EH (cell line): ENCODE data around the gene GBF1.

Source experiments
- DNase-seq: peaks from one replicate; pipeline ENCODE4 v3.0.0-alpha.2; 2015; ENCODE audit warnings: low read depth

Gene GBF1

DNA sequence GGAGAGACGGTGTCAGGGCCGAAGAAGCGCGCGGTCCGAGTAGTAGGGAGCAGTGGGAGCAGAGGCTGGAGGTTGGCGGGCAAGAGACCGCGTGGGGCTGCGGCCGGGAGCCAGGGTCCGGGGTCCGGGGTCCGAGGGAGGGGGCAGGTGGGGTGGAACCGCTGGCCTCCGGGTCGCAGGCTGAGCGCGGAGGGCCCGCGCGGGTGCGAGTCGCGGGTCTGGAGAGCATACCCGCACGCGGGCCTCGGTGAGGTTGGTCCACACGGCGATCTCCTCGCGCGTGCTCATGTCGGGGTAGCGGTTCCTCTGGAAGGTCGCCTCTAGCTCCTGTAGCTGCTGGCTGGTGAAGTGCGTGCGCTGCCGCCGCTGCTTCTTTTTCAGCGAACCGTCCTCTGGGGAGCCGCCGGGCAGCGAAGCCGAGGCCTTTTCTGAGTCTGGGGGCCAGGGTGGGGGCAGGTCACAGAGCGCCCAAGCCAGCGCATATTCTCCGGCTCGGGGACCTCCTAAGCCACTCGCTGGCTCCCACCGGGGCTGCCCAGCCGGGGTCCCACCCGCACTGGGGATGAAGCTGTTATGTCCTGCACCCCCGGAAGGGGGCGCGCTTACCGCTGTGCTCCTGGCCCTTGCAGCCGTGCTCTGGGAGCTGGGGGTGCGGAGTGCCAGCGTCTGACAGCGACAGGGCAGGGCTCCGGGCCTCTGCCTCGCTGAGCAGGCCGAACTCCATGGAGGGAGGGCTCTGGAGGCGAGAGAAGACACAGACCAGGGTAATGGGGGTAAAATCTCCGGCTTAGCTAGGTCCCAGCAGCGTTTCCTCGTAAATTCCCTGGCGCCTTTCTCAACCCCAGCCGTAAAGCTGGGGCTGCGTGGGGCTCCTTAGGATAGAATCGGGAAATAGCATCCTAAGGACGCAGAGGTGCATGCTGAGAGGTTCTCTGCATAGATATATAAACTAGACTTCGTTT, 13.7 kb upstream of the GBF1 start:
- peak; percentile 40 for DNase-seq

DNA sequence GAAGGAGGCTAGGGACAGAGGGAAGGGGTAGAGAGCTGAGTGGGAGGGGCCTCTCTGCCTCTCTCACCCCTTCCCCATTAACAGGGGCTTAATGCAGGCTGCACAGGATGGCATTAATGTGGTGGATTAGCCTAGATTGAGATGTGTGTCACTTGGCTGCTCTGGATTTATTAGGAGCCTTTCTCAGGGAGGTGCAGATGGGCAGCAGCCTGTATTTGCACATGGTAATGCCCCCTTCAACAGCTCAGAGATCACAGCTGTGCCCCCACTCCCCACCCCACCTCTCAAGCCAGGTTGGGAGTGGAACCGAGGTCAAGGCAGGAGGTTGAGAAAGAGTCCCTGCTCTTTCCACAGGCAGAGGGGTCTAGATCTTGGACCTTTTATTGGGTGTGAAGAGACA, 11.3 kb upstream of the GBF1 start:
- no peak for DNase-seq

DNA sequence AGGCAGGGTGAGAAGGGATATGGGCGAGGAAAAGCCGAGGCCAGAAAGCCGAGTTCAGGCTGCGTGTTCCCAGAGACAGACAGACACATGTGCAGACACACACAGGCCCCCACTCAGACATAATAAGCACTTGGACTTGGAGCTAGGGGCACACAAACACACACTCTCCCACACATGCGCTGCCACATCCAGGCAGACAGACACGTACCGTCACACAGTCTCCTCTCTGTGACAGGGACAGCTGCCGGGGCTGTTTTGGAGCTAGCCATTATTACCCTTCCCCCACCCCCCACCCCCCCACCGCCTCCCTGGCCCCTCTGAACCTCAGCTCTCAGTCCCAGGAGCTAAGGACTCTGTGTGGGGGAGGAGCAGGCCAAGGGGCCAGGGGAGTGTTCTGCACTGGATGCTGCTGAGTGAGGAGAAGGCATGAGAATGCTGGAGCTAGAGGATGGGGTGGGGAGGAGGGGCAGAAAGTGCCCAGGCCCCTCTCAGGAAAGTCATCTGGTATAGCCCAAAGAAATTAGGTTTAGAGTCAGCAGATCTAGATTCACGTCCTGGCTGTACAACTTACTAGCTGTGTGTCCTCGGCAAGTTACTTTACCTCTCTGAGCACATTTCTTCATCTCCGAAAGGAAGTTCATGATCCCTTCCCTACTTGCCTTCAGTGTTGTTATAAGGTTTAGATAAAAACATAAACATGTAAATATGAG, 10.3 kb upstream of the GBF1 start:
- no peak for DNase-seq

DNA sequence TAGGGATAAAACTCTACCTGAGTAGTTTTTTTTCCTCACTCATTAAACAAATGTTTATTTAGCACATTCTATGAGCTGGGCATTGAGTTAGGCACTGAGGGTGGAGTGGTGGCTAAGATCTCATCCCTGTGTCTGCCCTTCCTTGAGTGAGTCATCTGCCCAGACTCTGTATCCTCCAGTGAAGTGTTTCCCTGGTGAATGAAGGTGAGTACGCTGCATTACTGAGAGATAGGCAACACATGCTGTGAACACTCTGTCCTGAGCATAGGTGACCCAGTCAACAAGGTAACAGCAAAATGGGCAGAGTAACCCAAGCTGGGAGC, 9.8 kb upstream of the GBF1 start:
- DNase-seq: peak; percentile 38

DNA sequence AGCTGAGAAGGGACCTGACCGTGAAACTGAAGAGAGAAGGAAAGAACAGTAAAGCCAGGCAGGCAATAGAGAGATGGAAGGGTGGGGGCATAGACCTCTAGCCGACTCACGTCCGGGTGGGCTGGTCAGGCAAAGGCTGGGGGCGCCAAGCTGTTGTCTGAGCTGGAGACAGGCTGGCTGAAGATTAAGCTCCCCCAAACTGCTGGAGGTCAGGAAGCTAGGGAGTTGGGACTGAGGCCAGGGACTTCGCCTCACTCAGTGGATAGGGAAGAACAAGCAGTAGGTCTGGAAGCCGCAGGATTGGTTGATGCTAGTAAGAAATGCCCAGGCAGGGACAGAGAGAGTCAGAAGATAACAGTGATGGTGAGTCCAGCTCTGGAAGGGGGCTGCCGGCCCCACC, 9.3 kb upstream of the GBF1 start:
- DNase-seq: no peak

DNA sequence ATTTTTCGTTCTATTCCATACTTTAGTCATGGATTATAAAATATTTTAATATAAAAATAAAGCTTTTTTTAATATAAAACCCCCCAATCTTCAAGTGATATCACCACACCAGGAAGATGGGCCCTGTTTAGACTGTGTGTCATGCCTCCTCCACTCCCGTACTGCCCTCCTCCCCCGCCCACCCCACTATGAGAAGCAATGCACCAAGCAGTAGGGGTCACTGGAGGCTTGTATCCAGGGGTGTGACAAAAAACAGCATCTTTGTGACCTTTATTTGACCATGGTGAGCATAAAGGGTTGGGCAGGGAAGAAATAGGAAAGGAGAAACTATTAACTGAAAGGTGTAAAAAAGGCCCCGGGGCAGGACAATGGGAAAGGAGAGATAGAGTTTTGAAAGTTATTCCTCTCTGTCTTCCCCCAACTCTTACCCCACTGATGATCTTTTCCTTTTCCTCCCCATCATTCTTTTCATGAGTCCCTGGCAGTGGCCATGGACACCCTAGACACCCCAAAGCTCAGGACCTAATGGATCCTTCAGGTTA, 7.5 kb upstream of the GBF1 start:
- no peak for DNase-seq

DNA sequence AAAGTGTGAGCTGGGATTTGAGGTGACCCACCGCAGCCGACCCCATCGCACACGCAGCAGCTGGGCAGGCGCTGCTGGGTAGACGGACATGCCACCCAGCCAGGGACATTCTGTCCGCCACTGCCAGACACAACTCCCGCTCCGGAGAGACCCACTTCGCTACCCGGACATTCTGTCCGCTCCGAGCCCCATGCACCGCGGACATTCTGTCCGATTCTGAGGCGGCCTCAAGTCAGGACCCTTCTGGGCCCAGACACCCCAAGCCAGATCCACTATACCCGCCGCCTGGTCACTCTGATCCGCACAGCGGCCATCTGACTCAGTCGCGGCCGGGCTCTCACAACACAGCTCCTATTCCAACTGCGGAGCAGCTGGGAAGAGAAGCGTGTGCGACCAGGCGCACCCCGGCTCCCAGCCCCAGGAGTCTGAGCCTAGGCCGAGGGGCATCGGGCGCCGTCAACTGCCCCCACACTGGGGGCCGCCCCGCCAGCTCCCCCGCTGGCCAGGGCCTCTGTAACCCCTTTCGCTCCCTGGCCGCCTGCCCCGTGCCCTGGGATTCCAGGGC, 4.8 kb upstream of the GBF1 start:
- peak; percentile 33 for DNase-seq

DNA sequence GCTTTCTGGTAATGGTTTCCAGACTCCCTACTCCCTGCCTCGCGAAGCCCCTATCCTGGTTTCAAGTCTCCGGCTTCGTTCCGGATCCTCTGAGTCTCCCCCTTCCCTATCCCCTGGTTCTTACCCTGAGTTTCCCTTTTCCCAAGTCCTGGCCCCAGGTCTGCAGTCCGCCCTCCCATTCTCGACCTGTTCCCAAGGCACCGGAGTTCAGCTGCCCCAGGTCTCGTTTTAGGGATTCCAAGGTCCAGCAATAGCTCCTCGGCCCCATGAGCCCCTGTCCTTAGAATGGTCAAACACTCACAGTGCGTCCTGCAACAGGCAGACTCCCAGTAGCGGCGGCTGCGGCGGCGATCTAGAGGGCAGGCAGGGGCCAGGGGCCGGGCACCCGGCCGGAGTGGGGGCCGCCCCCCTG, 4.3 kb upstream of the GBF1 start:
- peak; percentile 7 for DNase-seq

DNA sequence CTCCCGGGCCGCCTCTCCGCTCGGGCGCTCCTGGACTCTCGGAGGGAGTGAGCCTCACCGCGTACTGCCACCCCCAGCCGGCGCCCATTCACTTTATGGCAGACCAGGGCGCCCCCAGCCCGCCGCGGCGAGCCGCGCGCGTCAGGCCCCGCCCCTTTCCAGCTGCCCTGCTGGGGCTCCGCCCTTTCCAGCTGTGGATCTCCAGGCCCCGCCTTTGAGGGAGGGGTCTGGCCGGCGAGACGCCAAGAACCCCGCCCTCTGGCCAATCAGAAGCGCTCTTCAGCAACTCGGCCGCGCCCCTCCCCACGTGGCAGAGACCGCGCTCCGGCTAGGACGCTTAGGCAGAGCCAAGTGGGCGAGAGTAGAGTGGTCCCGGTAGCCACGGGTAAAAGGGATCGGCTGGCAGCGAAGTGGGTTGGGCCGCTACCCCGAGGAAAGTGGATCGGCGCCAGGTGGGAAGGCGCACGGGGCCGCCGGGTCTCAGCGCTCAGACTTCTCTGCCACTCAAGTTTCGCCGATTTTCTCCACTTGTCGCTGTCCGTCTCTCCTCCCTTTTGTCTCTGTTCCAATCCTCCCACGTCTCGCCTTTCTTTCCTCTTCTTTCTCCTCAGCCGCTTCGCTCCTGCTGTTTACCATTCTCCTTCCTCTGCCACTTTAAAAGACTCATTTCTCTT, 3.8 kb upstream of the GBF1 start, which contains the start of gene PITX3:
Gene PITX3 (minus strand): TSS at position 69 of the 674 bp plus-strand sequence. CDS start 9,432 bp downstream, outside the sequence.
- DNase-seq: peak; percentile 86

DNA sequence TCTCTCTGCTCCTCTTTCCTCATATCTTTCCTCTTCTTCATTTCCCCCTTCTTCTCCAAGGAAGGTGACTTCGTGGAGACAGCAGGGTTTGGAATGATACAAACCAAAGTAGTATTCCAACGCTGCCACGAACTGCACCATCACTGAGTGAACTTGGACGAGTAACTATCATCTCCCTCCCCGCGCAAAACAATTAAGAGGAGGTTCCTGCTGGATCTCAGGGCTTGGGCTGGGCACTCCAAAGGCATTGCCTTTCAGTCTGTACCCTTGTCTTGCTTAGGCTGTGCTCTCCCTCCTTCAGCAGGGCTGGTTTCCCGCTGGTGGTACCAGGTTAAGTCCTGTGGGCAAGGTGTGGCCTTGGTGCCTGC, 3.2 kb upstream of the GBF1 start:
- no peak for DNase-seq

DNA sequence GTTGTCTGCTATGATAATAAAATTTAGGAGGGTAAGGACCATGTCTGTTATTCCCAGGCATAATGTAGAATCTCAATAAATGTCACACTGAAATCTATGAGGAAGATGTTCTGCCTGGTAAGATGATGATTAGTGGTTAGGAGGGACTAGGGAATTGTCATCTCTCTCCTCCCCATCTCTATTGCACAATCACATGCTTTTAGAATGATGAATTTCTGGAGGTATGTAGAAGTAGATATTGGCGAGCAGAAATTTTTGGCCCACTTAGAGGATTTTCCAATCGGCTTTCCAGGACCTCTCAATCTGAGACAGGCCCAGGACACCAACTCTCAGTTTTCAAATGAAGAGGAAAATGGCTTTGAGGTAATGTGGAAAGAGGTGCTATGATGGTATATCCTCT, 2.0 kb upstream of the GBF1 start:
- DNase-seq: peak; percentile 92

DNA sequence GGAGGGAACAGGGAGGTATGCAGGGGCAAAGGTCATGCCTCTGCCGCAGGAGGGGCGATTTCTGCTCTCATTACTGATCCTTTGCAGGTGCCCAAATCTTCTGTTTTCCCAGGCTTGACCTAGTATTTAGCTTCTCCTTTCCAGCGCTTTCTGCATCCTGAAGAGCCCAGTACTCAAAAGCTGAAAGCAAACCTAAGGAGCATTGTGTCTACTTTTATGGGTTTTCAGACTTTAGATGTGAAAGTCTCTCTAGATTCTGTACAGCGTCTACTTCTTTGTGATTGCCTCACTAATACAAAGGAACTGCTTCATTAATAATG, 560 bp downstream of the GBF1 start:
- DNase-seq: no peak

DNA sequence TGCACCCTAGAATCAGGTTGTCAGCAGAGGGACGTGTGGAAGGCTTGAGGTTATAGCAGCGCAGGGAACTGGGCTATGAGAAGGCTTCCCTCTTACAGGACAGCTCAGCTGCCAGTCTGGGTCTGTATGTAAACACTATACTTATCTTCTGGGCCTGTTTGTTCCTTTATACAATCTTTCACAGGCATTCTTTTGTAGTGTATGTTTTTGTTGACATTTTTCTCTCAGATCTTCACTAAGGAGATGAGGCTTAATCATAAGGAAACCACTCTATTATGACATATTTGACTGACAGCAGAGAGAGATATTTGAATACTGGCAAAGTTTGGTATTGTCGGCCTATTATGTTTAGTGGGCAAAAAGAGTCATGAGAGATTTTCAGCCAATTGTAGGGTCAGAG, 929 bp downstream of the GBF1 start:
- DNase-seq: peak; percentile 43

DNA sequence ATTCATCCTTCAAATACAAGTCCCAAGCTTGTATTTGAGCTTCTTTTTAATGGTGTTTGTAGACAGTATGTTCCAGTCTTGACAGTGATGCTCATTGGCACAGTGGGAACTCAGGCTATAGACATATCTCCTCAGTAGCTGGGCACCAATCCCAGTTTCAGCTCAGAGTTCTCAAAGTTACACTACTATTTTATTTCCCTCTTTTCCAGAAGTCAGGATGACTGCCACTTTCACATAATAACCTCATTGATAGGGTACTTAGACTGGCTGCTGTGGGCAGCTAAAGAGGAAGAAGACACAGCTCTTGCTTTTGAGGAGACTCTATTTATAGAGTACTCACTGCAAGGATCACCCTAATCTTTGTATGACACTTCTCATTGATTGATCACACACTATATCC, 2.4 kb downstream of the GBF1 start:
- no peak for DNase-seq

DNA sequence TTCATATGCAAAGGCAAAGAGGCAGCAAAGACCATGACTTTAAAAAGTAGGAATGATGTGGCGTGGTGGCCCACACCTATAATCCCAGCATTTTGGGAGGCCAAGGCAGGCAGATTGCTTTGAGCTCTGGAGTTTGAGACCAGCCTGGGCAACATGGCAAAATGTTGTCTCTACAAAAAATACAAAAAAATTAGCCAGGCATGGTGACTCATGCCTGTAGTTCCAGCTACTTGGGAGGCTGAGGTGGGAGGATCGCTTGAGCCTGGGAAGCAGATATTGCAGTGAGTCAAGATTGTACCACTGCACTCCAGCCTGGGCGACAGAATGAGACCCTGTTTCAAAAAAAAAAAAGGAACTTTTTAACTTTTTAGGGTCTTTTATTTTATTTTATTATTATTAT, 7.2 kb downstream of the GBF1 start:
- peak; percentile 46 for DNase-seq

DNA sequence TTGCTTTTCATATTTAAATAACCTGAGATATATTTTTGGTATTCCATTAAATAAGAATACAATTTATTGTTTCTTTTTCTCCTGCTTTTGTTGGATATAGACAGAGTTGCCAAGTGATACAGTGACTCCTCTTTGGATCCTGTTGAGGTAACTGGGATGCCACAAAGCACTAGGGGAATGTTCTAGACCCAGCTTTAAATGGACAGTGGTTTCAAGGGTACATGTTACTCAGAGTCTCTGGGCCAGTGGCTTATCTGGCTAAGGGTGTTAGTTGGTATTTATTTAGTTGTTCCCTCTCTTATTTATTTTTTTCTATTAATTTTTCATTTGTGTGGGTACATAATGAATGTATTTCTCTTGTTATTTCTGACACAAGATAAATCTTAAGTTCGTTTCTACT, 9.1 kb downstream of the GBF1 start:
- DNase-seq: no peak

DNA sequence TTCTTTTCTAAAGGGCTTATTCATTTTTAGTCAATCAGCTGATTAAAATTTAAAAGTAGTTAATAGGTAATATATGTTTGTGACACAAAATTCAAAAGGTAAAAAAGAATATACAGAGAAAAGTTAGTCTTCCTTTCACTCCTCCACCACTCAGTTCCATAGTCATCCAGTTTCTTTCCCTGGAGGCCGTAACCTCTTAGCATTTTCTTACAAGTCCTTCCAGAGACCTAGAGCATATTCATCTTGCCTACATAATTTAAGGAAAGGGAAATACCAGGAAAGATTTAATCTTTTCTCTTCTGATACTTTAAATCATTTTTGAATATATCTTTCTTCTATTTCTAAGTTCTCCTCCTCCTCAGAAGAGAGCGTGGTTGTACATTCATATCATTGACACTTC, 10.1 kb downstream of the GBF1 start:
- no peak for DNase-seq

DNA sequence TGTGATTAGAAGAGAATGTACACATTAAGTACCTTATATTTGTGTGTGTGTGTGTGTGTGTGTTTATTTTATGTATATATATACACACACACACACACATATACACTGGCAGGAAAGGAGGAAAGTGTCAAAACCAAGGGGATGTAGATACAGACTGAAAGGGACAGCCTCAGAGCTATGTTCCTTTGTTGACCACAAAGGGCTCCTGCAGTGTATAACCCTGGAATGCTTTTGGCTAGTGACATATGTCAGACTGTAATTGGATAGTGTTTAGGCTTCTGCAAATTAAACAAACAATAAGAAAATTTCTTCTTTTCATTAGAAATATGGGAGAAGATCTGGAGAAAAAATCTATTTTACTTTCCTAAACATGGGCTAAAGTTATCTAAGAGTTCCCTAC, 15.9 kb downstream of the GBF1 start:
- peak; percentile 18 for DNase-seq

DNA sequence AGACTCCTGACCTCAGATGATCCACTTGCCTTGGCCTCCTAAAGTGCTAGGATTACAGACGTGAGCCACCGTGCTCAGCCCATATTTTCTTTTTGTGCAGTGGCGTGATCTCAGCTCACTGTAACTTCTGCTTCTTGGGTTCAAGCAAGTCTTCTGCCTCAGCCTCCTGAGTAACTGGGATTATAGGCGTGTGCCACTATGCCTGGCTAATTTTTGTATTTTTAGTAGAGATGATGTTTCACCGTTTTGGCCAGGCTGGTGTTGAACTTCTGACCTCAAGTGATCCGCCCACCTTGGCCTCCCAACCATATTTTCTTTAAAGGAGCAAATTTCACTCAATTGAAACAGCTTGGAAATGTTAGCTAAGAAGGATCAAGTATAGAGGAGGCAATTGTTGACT, 16.5 kb downstream of the GBF1 start:
- no peak for DNase-seq

DNA sequence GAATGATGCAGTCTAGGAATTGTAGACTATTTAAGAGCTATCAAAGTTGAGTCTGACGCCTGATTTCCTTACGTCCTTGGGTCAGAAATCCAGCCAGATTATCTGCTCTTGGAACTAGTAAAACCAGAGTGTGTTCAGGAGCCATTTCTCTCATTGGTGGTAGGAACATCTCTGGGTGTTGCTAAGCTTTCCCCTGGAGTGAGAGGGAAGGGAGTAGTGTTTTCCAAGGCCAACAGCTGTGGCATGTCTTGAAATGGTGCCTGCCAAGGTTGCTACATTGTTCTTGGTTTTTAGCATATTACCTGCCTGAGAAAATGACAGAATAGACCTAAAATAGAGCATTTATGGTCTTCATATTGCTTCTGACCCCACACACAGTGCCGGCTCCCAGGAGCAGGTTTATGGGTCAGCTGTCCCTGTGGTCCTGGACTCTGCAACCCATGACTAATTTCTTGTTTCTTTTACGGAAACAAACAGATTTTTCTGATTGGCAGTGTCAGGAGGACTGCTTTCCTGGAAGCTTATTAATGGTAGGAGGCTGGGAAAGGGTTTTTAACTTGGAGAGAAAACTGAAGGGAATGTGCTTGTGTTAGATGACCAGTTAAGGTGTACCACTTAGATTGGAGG, 17.5 kb downstream of the GBF1 start:
- peak; percentile 40 for DNase-seq

DNA sequence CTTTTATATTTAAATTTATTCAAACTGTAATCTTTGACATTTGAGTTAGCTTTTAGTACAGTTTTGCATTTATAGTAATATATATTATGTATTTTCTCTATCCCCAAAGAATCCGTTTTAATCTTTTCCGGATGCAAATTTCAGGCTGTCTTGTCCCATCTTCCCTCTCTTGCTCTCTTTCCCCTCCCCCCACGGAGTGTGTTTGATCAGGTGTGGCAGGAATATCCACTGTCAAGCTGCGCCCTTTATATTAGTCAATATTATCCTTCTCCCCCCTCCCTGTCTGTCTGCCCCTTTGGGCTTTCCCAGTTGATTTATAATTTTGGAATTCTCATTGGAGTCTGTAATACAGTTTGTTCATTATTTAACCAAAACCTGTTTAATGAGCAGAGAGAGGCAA, 19.0 kb downstream of the GBF1 start:
- no peak for DNase-seq

DNA sequence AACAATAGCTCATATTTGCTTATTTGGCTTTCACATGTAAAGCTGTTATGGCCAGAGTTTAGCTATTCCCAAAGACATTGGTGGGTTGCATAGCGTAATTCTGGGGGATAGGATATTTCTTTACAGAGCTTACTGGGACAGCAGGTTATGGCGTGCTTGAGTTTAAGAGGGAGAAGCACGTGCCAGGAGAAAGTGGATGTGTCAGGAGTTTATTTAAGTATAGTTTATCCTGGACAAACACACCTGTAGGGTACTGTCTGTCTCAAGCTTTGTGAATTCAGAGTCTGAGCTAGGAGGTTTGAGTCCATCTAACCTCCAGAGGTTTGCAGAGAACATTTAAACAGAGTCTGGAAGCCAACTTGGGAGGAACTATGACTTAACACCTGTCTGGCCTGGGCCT, 21.3 kb downstream of the GBF1 start:
- no peak for DNase-seq
